ENCODE data around the gene SHC1. TPM values are rescaled to one million over a fixed set of nuclear protein-coding genes. Genes with fewer than 3 reads are reported as not detected.

Gene SHC1
- total RNA-seq (2022; extraction: Qiagen RNA extraction; ENCODE audit: low read depth): 127 to 198 TPM (median 190 TPM) in 5 replicates

GRCh38 chr1:154970631-154971340 lies at the start of gene SHC1:
Gene SHC1 (minus strand): TSS chr1:154970747. CDS start chr1:154970526, 221 bp downstream.

GRCh38 chr1:155002464-155003226 lies 32.1 kb upstream of the SHC1 start, which contains the start of gene ZBTB7B:
Gene ZBTB7B (plus strand): TSS chr1:155002802. CDS start chr1:155014661, 11,859 bp downstream.

GRCh38 chr1:154993572-154994268 lies 23.2 kb upstream of the SHC1 start, which contains the start of gene LENEP:
Gene LENEP (plus strand): TSS chr1:154993586. CDS start chr1:154993608, 22 bp downstream.

GRCh38 chr1:154982897-154983648 lies 12.5 kb upstream of the SHC1 start, which contains the start of gene FLAD1:
Gene FLAD1 (plus strand): TSS chr1:154983344. CDS start chr1:154983695, 351 bp downstream.

GRCh38 chr1:154974102-154974807 lies 3.7 kb upstream of the SHC1 start, which contains the start of gene CKS1B:
Gene CKS1B (plus strand): TSS chr1:154974681. CDS start chr1:154974746, 65 bp downstream.

GRCh38 chr1:154961207-154962155 lies 9.1 kb downstream of the SHC1 start, which contains the start of gene PYGO2:
Gene PYGO2 (minus strand): TSS chr1:154961782. CDS start chr1:154961576, 206 bp downstream.

GRCh38 chr1:154955718-154956543 lies 14.6 kb downstream of the SHC1 start, which contains the start of gene PBXIP1:
Gene PBXIP1 (minus strand): TSS chr1:154956099. CDS start chr1:154953721, 2,378 bp downstream.

GRCh38 chr1:154936555-154937084 lies 33.9 kb downstream of the SHC1 start, which contains the start of gene PMVK:
Gene PMVK (minus strand): TSS chr1:154936719. CDS start chr1:154936685, 34 bp downstream.

Other genes starting within 250 kb of the SHC1 start
- 0.01 to 0.09 TPM (median 0.07 TPM) in 4 of 5 replicates, not detected in the other for gene KCNN3, start 100.5 kb downstream of the SHC1 start, total RNA-seq (2022; extraction: Qiagen RNA extraction; ENCODE audit: low read depth)
- gene PMVK, start 34.0 kb downstream of the SHC1 start, total RNA-seq (2022; extraction: Qiagen RNA extraction; ENCODE audit: low read depth): 35.1 to 45.6 TPM (median 42.4 TPM) in 5 replicates
- gene PBXIP1, start 14.6 kb downstream of the SHC1 start, total RNA-seq (2022; extraction: Qiagen RNA extraction; ENCODE audit: low read depth): 9.6 to 16.8 TPM (median 14.3 TPM) in 5 replicates
- 17.3 to 25.2 TPM (median 22.8 TPM) in 5 replicates for gene PYGO2, start 9.0 kb downstream of the SHC1 start, total RNA-seq (2022; extraction: Qiagen RNA extraction; ENCODE audit: low read depth)
- 315 to 374 TPM (median 341 TPM) in 5 replicates for gene CKS1B, start 3.9 kb upstream of the SHC1 start, total RNA-seq (2022; extraction: Qiagen RNA extraction; ENCODE audit: low read depth)
- gene FLAD1, start 12.6 kb upstream of the SHC1 start, total RNA-seq (2022; extraction: Qiagen RNA extraction; ENCODE audit: low read depth): 32.7 to 48.4 TPM (median 44.8 TPM) in 5 replicates
- gene LENEP, start 22.8 kb upstream of the SHC1 start, total RNA-seq (2022; extraction: Qiagen RNA extraction; ENCODE audit: low read depth): not detected in 5 replicates
- gene ZBTB7B, start 32.1 kb upstream of the SHC1 start, total RNA-seq (2022; extraction: Qiagen RNA extraction; ENCODE audit: low read depth): 23.6 to 45.7 TPM (median 42.3 TPM) in 5 replicates
- 0.47 to 0.72 TPM (median 0.64 TPM) in 4 of 5 replicates, not detected in the other for gene DCST2, start 63.0 kb upstream of the SHC1 start, total RNA-seq (2022; extraction: Qiagen RNA extraction; ENCODE audit: low read depth)
- not detected in 5 replicates for gene DCST1, start 63.1 kb upstream of the SHC1 start, total RNA-seq (2022; extraction: Qiagen RNA extraction; ENCODE audit: low read depth)
- gene ADAM15, start 80.6 kb upstream of the SHC1 start, total RNA-seq (2022; extraction: Qiagen RNA extraction; ENCODE audit: low read depth): 43.4 to 105 TPM (median 89.4 TPM) in 5 replicates
- gene EFNA4, start 93.0 kb upstream of the SHC1 start, total RNA-seq (2022; extraction: Qiagen RNA extraction; ENCODE audit: low read depth): 7.5 to 11.6 TPM (median 10.4 TPM) in 5 replicates
- gene EFNA3, start 108.1 kb upstream of the SHC1 start, total RNA-seq (2022; extraction: Qiagen RNA extraction; ENCODE audit: low read depth): 5.0 to 6.2 TPM (median 5.8 TPM) in 5 replicates
- 25.9 to 37.5 TPM (median 31.4 TPM) in 5 replicates for gene EFNA1, start 157.1 kb upstream of the SHC1 start, total RNA-seq (2022; extraction: Qiagen RNA extraction; ENCODE audit: low read depth)
- 30.3 to 36.9 TPM (median 34.9 TPM) in 5 replicates for gene SLC50A1, start 165.1 kb upstream of the SHC1 start, total RNA-seq (2022; extraction: Qiagen RNA extraction; ENCODE audit: low read depth)
- gene DPM3, start 169.8 kb upstream of the SHC1 start, total RNA-seq (2022; extraction: Qiagen RNA extraction; ENCODE audit: low read depth): 48.3 to 103 TPM (median 102 TPM) in 5 replicates
- gene KRTCAP2, start 202.6 kb upstream of the SHC1 start, total RNA-seq (2022; extraction: Qiagen RNA extraction; ENCODE audit: low read depth): 165 to 271 TPM (median 248 TPM) in 5 replicates
- 1.0 to 3.1 TPM (median 1.8 TPM) in 5 replicates for gene TRIM46, start 203.1 kb upstream of the SHC1 start, total RNA-seq (2022; extraction: Qiagen RNA extraction; ENCODE audit: low read depth)
- 6.7 to 10.8 TPM (median 9.2 TPM) in 5 replicates for gene THBS3, start 237.2 kb upstream of the SHC1 start, total RNA-seq (2022; extraction: Qiagen RNA extraction; ENCODE audit: low read depth)
- gene MTX1, start 237.9 kb upstream of the SHC1 start, total RNA-seq (2022; extraction: Qiagen RNA extraction; ENCODE audit: low read depth): 53.5 to 74.7 TPM (median 69.1 TPM) in 5 replicates